Activated CD8-positive, alpha-beta T cell treated with anti-CD3 and anti-CD28 coated beads for 36 hours (primary cell): ENCODE measurements around the gene PLA2G12A. TPM values are rescaled to one million over a fixed set of nuclear protein-coding genes. Genes with fewer than 3 reads are reported as not detected.

Experiments
- ATAC-seq: fragments of 200-7000 bp; cut with Tn5 transposase; one replicate; pipeline ENCODE4 v1.10.0; 2021; ENCODE audit warnings: mild to moderate bottlenecking, moderate library complexity
- CTCF ChIA-PET: fragments of 350-600 bp; sonication (Branson Sonifier 250); formaldehyde crosslinking; loops from one replicate; lab custom pipeline; 2021; ENCODE audit warnings: antibody characterized with exemption; lab: Charles Lee
- POLR2A ChIA-PET: fragments of 350-600 bp; sonication (Branson Sonifier 250); formaldehyde crosslinking; loops from one replicate; lab custom pipeline; 2021; ENCODE audit warnings: antibody characterized with exemption; lab: Charles Lee
- DNase-seq: peaks from one replicate; pipeline ENCODE4 v3.0.0-alpha.2; 2020
- H3K27ac Mint-ChIP-seq: one replicate; pipeline ENCODE4 v1.8.0; 2021; ENCODE audit warnings: mild to moderate bottlenecking, mixed read lengths
- H3K27me3 Mint-ChIP-seq: one replicate; pipeline ENCODE4 v1.8.0; 2021; ENCODE audit warnings: mixed read lengths
- H3K36me3 Mint-ChIP-seq: one replicate; pipeline ENCODE4 v1.8.0; 2021; ENCODE audit warnings: low read depth, mixed read lengths
- H3K4me1 Mint-ChIP-seq: one replicate; pipeline ENCODE4 v1.8.0; 2021; ENCODE audit warnings: low read depth, mixed read lengths
- H3K4me3 Mint-ChIP-seq: one replicate; pipeline ENCODE4 v1.8.0; 2021; ENCODE audit warnings: mild to moderate bottlenecking, moderate library complexity, mixed read lengths
- H3K9me3 Mint-ChIP-seq: one replicate; pipeline ENCODE4 v1.8.0; 2021; ENCODE audit warnings: mixed read lengths
- CTCF ChIP-seq: fragments of 200-600 bp; IDR thresholded peaks from one replicate; pipeline ENCODE4 v1.8.0; 2022; ENCODE audit warnings: antibody characterized with exemption, mild to moderate bottlenecking
- intact Hi-C: fragments of 100-400 bp; cut with micrococcal nuclease; formaldehyde crosslinking; loops from one replicate; pipeline ENCODE4 v1.10.0; 2022
- total RNA-seq, 2 experiments: library from RNA; stranded (reverse); gene quantifications; one replicate each; pipeline ENCODE4 v1.2.3, GENCODE V29; 2021

PLA2G12A gene
- total RNA-seq, 2 experiments from 2014 or later = 32.0 to 35.6 TPM

GRCh38 chr4:109719604-109720003 is 10.3 kb downstream of the PLA2G12A start:
- TF ChIP-seq CTCF = no peak
- DNase-seq (no peak), ATAC-seq (no peak)
- intact Hi-C loops = no loop called here
- Mint-ChIP-seq H3K4me1 (peaks cover 12% of the 10 kb centered on the region), H3K36me3 (peaks cover 31% of the 10 kb centered on the region), H3K27ac (no peak overlapping the region), H3K4me3 (no peak overlapping the region), H3K9me3 (no peaks in the 10 kb centered on the region), H3K27me3 (no peaks in the 10 kb centered on the region)
- CTCF ChIA-PET = no interaction called here
- POLR2A ChIA-PET = no interaction called here

DNA sequence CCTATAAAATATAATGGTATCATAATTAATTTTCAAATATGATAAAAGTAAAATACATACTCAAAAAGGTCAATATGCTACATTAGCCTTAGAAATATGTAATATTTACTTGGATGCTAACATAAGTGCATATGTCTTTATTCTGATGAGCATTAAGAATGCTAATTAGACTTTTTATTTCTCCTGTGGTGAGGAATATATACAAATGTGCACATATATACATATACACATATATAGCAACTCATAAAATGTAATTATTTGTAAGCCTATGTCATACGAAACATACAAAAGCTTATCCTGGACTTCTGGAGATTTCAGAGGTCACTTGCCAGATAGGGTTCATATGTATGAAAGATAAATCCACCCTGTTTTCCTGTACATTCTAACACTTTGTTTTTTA is 11.1 kb downstream of the PLA2G12A start:
- DNase-seq = no peak
- Mint-ChIP-seq H3K4me1 (peaks cover 12% of the 10 kb centered on the region), H3K27ac (no peak overlapping the region), H3K27me3 (no peaks in the 10 kb centered on the region), H3K4me3 (no peak overlapping the region), H3K36me3 (peaks cover 29% of the 10 kb centered on the region), H3K9me3 (no peaks in the 10 kb centered on the region)
- intact Hi-C loops = no loop called here
- no peak for TF ChIP-seq CTCF
- CTCF ChIA-PET = no interaction called here
- POLR2A ChIA-PET = interaction anchor here (1.5 kb wide), 1 partner anchor 11 kb away, joined by 3 read pairs; the partner anchor contains the start of gene PLA2G12A
- no peak for ATAC-seq

DNA sequence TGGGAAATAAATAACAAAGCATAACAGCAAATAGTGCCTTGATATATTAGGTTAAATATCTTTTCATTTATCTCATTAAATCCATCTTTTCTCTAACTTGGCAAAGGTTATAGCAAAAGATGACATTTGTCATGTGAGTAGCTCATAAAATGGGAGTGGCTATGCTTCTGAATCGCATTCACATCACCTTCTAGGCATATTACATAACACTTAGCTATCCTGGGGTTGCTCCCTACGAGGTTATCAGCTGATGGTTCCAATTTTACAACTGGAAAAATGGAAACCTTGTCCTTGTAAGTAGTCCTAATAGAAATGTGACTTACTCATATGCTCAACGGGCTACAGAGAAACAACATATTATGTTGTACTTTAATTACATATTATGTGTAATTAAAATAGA is 16.4 kb downstream of the PLA2G12A start:
- no peaks in the 10 kb centered on the region for H3K27me3 Mint-ChIP-seq

GRCh38 chr4:109708990-109709389 is 20.9 kb downstream of the PLA2G12A start:
- ChIA-PET POLR2A (no interaction called here), CTCF (no interaction called here)
- H3K4me1 Mint-ChIP-seq = peaks cover 2% of the 10 kb centered on the region
- no peak overlapping the region for H3K4me3 Mint-ChIP-seq
- H3K27ac Mint-ChIP-seq = no peak overlapping the region
- DNase-seq (no peak), ATAC-seq (no peak)
- intact Hi-C loops = no loop called here
- H3K36me3 Mint-ChIP-seq = no peaks in the 10 kb centered on the region
- TF ChIP-seq CTCF = no peak
- H3K27me3 Mint-ChIP-seq = no peaks in the 10 kb centered on the region
- H3K9me3 Mint-ChIP-seq = no peaks in the 10 kb centered on the region

More for the DNA sequence above, 16.4 kb downstream of the PLA2G12A start:
- ATAC-seq (no peak), DNase-seq (no peak)
- intact Hi-C loops = no loop called here
- CTCF ChIA-PET = interaction anchor here (1.9 kb wide), 1 partner anchor 9 kb away, joined by 7 read pairs; the partner anchor contains the start of gene CASP6
- Mint-ChIP-seq H3K4me1 (peaks cover 5% of the 10 kb centered on the region), H3K4me3 (no peak overlapping the region), H3K27ac (no peak overlapping the region), H3K9me3 (no peaks in the 10 kb centered on the region), H3K36me3 (peaks cover 15% of the 10 kb centered on the region)
- TF ChIP-seq CTCF = no peak
- POLR2A ChIA-PET = interaction anchor here (1.0 kb wide), 1 partner anchor 9 kb away, joined by 3 read pairs; no protein-coding TSS in a partner anchor

- no peaks in the 10 kb centered on the region for H3K36me3 Mint-ChIP-seq
- POLR2A ChIA-PET = no interaction called here
- H3K4me3 Mint-ChIP-seq = no peak overlapping the region
- no peak for ATAC-seq
- no peaks in the 10 kb centered on the region for H3K27me3 Mint-ChIP-seq
- H3K27ac Mint-ChIP-seq = no peak overlapping the region
- intact Hi-C loops = no loop called here
- peaks cover 6% of the 10 kb centered on the region for H3K4me1 Mint-ChIP-seq
- no peak for TF ChIP-seq CTCF
- CTCF ChIA-PET = no interaction called here
- no peak for DNase-seq
- no peaks in the 10 kb centered on the region for H3K9me3 Mint-ChIP-seq
These were observed 21.4 kb downstream of the PLA2G12A start for GRCh38 chr4:109708435-109708834.
